Stimulated activated CD8-positive, alpha-beta memory T cell treated with anti-CD3 and anti-CD28 coated beads, Interleukin-2, amount 100 ng/mL, for 1 hour (primary cell): ENCODE results near the gene NACC2.
"Not testable (repeated sequence)": the region's sequence is repeated elsewhere in the genome, so short reads cannot be mapped to it uniquely, and the experiment has no call there.

Experiments used
- DNase-seq, 2 donors: peaks; one replicate each; pipeline ENCODE4 v3.0.0-alpha.2; 2020; ENCODE audit warnings: low read depth in 2 of 2

NACC2 gene

GRCh38 chr9:135979547-135980166 is 115.4 kb downstream of the NACC2 start:
- no peak for DNase-seq

DNA sequence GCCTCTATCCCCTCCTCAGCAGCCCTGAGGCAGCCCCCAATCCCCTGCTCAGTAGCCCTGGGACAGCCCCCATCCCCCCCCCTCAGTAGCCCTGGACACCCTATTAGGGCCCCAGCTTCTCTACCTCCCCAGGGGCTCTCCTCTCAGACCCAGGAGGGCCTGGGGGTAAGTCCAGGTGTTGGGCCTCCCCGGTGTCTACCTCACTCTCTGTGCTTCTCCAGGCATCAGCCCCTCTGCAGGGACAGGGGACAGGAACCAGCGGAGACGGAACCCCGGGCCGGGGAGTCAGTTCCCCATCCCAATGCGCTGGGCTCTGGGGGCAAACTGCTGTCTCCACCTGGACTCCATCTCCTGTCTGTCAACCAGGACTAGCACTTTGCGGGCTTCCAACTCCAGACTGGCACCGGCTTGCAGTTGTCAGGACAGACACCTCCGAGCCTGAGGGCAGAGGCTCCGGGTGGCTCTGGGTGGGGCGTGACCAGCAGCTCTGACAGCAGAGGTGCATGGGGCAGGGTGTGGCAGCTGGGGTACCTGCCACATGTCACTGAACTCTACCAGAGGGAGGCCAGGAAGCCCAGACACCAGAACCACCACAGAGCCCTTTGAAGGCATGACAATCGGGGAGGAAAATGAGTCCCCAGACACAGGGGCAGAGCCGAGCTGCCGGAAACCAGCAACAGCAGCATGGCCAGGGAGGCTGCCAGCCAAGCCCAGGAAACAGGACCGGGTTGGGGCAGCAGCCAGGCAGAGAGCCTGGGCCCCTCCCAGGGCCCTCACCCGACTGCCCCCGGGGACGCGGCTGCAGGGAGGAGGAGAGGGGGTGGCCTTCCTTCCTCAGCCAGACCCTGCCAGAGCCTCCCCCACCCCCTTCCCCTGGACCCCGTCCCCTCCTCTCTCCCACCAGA is 116.2 kb downstream of the NACC2 start:
- DNase-seq, result peak; percentile 14 to 24

DNA sequence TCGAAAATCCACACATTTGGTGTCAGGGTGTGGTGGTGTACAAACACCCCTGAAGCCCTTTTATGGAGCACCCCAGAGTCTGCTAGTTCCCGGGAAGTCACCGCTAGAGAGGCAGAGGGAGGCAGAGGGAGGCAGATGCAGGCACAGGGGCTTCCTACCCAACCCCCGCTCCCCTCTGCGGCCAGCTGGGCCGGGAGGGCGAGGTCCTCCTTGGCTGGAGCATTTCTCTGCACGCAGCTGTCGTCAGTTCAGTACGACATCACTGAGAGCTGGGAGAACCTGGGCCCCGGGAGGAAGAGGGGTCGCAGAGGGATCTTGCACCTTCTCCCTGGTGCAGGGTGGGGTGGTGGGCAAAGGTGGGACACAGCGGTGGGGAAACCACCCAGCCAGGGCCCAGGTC is 118.1 kb downstream of the NACC2 start:
- no peak for DNase-seq

GRCh38 chr9:135976531-135976930 is 118.6 kb downstream of the NACC2 start:
- no peak for DNase-seq

- DNase-seq, result no peak
These were observed 119.3 kb downstream of the NACC2 start for GRCh38 chr9:135975834-135976233.

DNA sequence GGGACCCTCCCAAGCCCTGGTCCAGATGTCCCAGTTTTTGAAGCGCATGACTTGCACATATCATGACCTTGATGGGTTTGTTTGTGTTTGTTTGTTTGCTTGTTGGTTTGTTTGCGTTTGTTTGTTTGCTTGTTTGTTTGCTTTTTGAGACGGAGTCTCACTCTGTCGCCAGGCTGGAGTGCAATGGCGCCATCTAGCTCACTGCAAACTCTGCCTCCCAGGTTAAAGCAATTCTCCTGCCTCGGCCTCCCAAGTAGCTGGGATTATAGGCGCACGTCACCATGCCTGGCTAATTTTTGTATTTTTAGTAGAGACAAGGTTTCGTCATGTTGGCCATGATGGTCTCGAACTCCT is 120.9 kb downstream of the NACC2 start:
- DNase-seq, result no peak

DNA sequence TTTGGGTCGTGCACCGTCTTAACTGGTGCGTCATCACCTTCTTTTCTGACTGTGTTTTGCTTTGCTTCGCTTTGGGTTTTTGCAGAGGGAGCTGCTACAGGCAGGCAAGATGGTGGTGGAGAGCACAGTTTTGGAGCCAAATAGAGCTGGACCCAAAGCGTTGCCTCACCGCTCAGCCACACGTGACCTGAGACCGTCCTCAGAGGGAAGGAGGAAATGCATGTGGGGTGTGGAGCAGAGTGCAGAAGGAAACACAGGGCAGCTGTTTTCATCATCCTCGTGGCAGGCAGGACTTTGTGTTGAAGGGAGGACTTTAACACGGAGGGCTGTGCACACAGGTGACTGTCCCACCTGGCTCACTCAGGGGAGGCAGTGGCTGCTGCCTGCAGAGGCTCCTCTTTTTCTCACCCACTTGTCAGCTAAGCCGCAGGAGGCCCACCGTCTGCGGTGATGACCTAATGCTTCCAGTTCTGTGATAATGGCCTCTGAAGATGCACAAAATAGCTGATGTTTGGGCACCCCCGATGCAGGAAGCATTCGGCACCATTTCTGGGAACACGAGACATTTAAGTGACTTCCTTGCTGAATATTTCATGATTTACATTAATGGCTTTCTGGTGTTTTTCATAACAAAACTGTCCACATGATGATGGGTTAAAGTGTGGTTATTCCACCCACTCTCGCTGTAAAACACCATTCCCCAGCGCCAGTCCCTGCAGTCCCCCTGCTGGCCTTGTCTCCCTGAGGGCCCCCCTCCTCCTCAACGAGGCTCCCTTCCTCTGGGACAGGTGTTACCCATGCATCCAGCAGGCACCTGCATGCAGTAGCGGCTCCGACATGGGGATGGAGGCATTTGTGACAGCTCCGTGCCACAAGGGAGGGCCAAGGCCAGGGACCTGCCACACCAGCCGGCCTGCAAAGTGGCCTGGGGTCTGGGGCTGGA is 121.5 kb downstream of the NACC2 start:
- no peak for DNase-seq

- no peak for DNase-seq
These were observed 123.2 kb downstream of the NACC2 start for GRCh38 chr9:135971892-135972291.

- no peak for DNase-seq
These were observed 123.8 kb downstream of the NACC2 start for GRCh38 chr9:135971111-135971766.

GRCh38 chr9:135970128-135970815 is 124.8 kb downstream of the NACC2 start:
- no peak for DNase-seq

DNA sequence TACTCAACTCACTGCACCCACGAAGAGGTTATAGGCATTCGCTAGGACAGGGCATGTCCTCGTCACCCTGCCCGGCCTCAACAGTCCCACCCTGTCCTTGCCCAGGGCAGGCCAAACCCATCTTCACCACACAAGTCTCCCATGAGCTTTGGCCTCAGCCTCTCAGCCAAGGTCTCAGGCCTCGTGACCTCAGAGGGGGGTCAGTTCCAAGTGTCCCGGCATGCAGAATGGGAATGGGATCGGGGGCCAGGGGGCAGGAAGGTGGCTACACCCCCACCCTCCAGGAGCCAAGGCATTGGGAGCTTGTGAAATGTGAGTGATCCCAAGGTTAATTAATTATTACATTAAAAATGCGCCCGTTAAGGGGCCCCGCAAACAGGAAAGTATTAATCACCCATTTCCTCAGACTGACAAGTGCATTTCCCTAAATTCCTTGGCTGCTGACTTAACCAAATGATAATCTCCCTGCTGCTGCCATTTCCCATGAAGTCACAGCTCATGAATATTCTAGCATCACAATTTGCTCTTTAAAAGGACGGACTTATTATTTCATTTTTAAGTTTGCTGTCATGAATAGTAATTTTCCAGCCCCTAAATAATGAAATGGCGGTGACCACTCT is 125.9 kb downstream of the NACC2 start:
- DNase-seq, result no peak

DNA sequence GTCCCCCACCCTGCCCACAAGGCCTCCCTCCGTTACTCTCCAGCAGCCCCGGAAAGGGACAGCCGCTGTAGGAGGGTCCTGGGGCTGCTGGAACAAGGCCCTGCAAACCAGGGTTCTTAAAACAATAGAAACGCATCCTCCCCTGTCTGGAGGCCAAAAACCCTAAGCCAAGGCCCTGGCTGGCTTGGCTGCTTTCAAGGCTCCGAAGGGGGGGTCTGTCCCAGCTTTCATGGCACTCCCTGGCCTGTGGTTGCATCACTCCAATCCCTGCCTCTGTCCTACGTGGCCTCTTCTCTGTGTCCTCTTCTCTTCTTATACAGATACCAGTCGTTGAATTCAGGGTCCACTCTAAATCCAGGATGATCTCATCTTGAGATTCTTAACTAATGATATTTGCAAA is 126.5 kb downstream of the NACC2 start:
- DNase-seq, result no peak

GRCh38 chr9:135968083-135968476 is 127.0 kb downstream of the NACC2 start:
- no peak for DNase-seq

- not testable (repeated sequence) for DNase-seq
These were observed 128.2 kb downstream of the NACC2 start for GRCh38 chr9:135966916-135967260.

GRCh38 chr9:135965124-135965756 is 129.8 kb downstream of the NACC2 start:
- DNase-seq, result no peak

GRCh38 chr9:135963938-135964337 is 131.2 kb downstream of the NACC2 start:
- no peak for DNase-seq

- no peak for DNase-seq
These were observed 131.8 kb downstream of the NACC2 start for GRCh38 chr9:135963338-135963737.

DNA sequence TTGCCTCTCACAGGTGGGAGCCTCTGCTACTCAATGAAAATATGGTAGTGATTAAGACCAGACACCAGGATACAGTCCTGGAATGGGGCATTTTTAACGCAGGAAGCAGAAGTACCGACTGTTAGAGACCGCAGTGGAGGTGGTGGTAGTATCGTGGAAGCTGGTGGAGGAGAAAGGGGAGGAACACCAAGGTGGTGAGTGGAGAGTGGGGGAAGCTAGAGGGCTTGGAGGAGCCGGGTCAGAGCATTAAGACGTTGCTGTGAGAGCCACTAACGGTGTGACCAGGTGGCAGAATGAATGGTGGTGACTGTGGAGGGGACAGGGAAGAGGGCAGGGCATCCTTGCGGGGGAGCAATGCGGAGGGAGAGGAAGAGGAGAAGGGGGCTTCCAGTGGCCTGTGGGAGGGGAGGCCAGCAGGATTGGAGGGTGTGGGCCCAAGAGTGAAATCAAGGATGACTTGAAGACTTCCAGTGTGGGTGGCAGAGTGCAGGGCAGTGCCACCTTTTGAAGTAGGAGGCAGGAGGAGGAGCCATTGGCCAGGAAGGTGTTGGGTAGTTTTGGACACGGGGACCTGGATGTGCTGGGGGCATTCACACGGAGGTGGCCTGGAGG is 132.3 kb downstream of the NACC2 start:
- no peak for DNase-seq

DNA sequence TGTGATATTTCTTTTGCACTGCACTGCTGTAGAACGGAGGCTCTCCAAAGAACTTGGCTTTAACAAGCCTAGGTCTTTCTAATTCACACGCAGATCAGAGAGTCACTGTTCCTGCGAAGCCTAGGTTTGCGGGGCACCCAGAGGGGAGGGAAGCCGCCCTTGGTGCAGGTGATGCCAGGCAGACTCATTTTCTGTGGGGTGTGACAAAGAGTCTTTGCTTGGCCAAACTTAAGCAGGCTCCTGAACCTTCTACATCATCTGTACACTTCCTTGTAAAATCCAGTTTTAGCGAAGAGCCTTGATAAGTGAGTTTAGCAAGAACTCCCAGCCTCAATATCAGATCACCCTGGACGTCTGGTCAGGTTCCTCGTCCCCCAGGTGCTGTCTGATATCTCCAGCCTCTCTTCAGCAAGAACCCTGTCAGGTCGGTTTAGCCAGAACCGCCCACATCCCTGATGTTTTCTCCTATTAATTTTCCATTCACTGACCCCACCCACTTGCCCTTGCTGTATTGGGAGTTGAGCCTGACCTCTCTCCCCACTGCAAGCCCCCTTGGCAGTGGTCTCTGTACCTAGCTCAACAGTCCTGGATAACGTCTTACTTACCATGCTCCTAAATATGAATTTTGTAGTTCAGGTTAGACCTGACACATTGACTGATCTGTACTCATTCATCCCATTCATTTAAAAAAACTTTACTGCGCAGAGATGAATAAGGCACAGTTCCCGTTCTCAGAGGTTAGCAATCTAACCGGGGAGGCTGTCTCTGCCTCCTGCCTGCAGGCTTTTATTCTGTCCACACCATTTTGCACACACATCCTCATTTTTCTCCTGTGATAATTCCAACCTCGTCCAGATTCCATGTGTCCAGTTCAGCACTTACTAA is 133.0 kb downstream of the NACC2 start:
- no peak for DNase-seq
